ENCODE measurements around the gene PPARD.
"Not testable (repeated sequence)": the region's sequence is repeated elsewhere in the genome, so short reads cannot be mapped to it uniquely, and the experiment has no call there.

Gene PPARD

DNA sequence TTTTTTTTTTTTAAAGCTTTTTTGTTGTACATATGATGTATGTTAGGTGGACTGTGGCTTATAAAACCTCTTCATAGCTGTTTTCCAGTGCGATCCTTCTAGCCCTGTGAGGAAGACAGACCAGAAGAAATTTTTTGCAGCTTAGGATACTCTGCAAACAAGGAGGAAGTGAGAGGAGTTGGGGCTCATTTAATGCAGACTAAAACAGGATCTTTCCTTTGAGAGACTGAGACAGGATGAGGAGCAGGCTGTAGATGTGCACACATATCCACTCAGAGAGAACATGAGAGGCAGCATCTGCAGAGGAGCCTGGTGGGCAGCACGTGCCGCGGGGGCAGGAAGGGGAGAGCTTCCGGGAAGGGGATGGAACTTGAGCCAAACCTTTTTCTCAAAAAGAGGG, 45.7 kb downstream of the PPARD start:
- Histone ChIP-seq H4K20me1 (ENCODE audit: insufficient read depth, low read length) (no peaks in the 10 kb centered on the region), H3K27me3 (ENCODE audit: low read depth, low read length) (no peaks in the 10 kb centered on the region), H3K36me3 (replicated peaks; ENCODE audit: low read depth, low read length) (no peaks in the 10 kb centered on the region), H3K9me3 (ENCODE audit: insufficient read depth, low read length) (no peaks in the 10 kb centered on the region), H3K4me1 (ENCODE audit: low read length) (peaks cover 4% of the 10 kb centered on the region), H3K27ac (ENCODE audit: low read length) (no peak overlapping the region), H3K4me3 (ENCODE audit: low read length) (no peak overlapping the region), H3K9ac (ENCODE audit: low read length) (no peak overlapping the region), H3K79me2 (ENCODE audit: low read length) (no peaks in the 10 kb centered on the region), H3K4me2 (ENCODE audit: low read length) (no peak overlapping the region), H2AFZ (ENCODE audit: low read depth, low read length) (no peak overlapping the region)
- TF ChIP-seq, protein P1, sequence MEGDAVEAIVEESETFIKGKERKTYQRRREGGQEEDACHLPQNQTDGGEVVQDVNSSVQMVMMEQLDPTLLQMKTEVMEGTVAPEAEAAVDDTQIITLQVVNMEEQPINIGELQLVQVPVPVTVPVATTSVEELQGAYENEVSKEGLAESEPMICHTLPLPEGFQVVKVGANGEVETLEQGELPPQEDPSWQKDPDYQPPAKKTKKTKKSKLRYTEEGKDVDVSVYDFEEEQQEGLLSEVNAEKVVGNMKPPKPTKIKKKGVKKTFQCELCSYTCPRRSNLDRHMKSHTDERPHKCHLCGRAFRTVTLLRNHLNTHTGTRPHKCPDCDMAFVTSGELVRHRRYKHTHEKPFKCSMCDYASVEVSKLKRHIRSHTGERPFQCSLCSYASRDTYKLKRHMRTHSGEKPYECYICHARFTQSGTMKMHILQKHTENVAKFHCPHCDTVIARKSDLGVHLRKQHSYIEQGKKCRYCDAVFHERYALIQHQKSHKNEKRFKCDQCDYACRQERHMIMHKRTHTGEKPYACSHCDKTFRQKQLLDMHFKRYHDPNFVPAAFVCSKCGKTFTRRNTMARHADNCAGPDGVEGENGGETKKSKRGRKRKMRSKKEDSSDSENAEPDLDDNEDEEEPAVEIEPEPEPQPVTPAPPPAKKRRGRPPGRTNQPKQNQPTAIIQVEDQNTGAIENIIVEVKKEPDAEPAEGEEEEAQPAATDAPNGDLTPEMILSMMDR (IDR thresholded peaks at IDR 0.05; ENCODE audit: low read depth, low read length): no peak
- no peak for TF ChIP-seq EZH2phosphoT487 (IDR thresholded peaks at IDR 0.05; ENCODE audit: low read depth)

DNA sequence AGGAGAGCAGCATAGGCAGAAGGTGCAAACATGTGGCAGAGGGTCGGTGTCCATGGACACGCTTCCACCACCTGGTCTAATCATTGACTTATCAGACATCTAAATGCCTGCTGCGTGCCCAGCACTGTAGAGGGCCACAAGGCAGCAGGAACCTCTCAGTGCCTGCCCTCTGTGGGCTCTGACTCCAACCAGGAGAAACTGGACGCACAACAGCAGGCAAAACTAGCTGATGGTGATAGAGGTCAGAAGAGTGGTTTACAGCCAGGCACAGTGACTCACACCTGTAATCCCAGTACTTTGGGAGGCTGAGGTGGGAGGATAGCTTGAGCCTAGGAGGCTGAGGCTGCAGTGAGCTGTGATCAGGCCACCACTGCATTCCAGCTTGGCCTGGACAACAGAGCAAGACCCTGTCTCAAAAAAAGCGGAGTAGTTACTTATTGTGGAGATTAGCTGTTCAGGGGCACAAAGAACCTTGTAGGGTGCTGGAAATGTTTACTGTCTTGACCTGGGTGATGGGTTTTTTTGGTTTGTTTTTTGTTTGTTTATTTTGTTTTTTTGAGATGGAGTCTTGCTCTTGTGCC, 46.5 kb downstream of the PPARD start:
- Histone ChIP-seq H3K4me3 (ENCODE audit: low read length) (no peak overlapping the region), H3K36me3 (replicated peaks; ENCODE audit: low read depth, low read length) (no peaks in the 10 kb centered on the region), H3K4me1 (ENCODE audit: low read length) (peaks cover 8% of the 10 kb centered on the region), H3K27me3 (ENCODE audit: low read depth, low read length) (no peaks in the 10 kb centered on the region), H3K4me2 (ENCODE audit: low read length) (no peak overlapping the region), H4K20me1 (ENCODE audit: insufficient read depth, low read length) (no peaks in the 10 kb centered on the region), H3K9me3 (ENCODE audit: insufficient read depth, low read length) (no peaks in the 10 kb centered on the region), H3K79me2 (ENCODE audit: low read length) (no peaks in the 10 kb centered on the region), H3K9ac (ENCODE audit: low read length) (no peak overlapping the region), H2AFZ (ENCODE audit: low read depth, low read length) (no peak overlapping the region), H3K27ac (ENCODE audit: low read length) (no peak overlapping the region)
- TF ChIP-seq, protein P1 (IDR thresholded peaks at IDR 0.05; ENCODE audit: low read depth, low read length): no peak
- TF ChIP-seq EZH2phosphoT487 (IDR thresholded peaks at IDR 0.05; ENCODE audit: low read depth): no peak

DNA sequence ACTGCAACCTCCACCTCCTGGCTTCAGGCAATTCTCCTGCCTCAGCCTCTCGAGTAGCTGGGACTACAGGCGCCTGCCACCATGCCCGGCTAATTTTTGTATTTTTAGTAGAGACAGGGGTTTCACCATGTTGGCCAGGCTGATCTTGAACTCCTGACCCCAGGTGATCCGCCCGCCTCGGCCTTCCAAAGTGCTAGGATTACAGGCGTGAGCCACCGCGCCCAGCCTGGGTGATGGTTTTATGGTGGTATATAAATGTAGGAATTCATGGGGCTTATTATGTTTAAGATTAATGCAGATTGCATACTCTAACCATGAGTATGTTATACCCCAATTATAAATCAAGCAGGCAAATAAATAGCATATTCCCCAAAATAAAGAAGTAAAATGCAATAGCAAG, 47.0 kb downstream of the PPARD start:
- not testable (repeated sequence) for H3K36me3 ChIP-seq (replicated peaks; ENCODE audit: low read depth, low read length); H3K4me3 ChIP-seq (ENCODE audit: low read length); H3K79me2 ChIP-seq (ENCODE audit: low read length); H2AFZ ChIP-seq (ENCODE audit: low read depth, low read length); H3K9me3 ChIP-seq (ENCODE audit: insufficient read depth, low read length); H3K27me3 ChIP-seq (ENCODE audit: low read depth, low read length); H4K20me1 ChIP-seq (ENCODE audit: insufficient read depth, low read length); H3K4me2 ChIP-seq (ENCODE audit: low read length); H3K9ac ChIP-seq (ENCODE audit: low read length); H3K27ac ChIP-seq (ENCODE audit: low read length)
- peaks cover 13% of the 10 kb centered on the region for H3K4me1 ChIP-seq (ENCODE audit: low read length)

DNA sequence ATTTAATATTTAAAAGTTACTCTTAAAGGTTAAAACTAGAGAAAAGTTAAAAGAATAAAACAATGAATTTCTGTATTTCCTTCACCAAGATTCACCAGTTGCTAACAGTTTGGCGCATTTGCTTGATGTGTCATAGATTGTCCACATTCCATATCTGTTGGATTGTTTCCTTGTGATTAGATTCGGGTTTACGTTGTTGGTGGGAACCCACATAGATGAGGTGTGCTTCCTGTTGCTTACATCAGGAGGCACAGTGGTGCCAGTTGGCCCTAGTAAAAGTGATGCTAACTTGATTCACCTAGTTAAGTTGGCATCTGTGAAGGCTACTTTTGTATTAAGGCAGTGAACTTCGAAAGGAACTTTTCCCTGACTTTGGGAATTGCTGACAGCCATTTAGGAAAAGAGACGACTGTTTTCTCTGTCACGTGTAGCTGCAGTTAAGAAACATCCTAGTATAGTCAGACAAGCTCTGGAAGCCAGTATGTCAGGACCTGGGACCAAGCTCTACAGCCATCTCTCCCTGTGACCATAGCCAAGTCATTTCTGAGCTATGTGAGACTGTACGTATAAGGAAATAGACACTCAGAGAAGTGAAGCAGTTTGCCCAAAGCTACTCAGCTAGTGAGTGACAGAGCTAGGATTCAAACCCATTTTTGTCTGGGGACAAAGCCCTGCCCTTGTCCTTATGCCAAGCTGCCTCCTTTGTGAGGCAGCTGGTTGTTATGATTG, 49.0 kb downstream of the PPARD start:
- Histone ChIP-seq H2AFZ (ENCODE audit: low read depth, low read length) (no peak overlapping the region), H3K4me1 (ENCODE audit: low read length) (peaks cover 13% of the 10 kb centered on the region), H3K27me3 (ENCODE audit: low read depth, low read length) (no peaks in the 10 kb centered on the region), H3K36me3 (replicated peaks; ENCODE audit: low read depth, low read length) (no peaks in the 10 kb centered on the region), H4K20me1 (ENCODE audit: insufficient read depth, low read length) (no peaks in the 10 kb centered on the region), H3K79me2 (ENCODE audit: low read length) (no peaks in the 10 kb centered on the region), H3K9me3 (ENCODE audit: insufficient read depth, low read length) (no peaks in the 10 kb centered on the region), H3K27ac (ENCODE audit: low read length) (no peak overlapping the region), H3K4me2 (ENCODE audit: low read length) (no peak overlapping the region), H3K4me3 (ENCODE audit: low read length) (no peak overlapping the region), H3K9ac (ENCODE audit: low read length) (no peak overlapping the region)
- TF ChIP-seq EZH2phosphoT487 (IDR thresholded peaks at IDR 0.05; ENCODE audit: low read depth): no peak
- TF ChIP-seq, protein P1 (IDR thresholded peaks at IDR 0.05; ENCODE audit: low read depth, low read length): no peak
